HG02938 (cell line): Measurements from ENCODE around the gene RNF151.
"Not testable (repeated sequence)": the region's sequence is repeated elsewhere in the genome, so short reads cannot be mapped to it uniquely, and the experiment has no call there.

Experiments
- ATAC-seq: cut with Tn5 transposase; IDR thresholded peaks from one replicate; pipeline ENCODE4 v1.9.1; 2021; ENCODE audit warnings: mild to moderate bottlenecking, moderate library complexity; ENCODE audit not compliant: unreplicated experiment

Gene RNF151

DNA sequence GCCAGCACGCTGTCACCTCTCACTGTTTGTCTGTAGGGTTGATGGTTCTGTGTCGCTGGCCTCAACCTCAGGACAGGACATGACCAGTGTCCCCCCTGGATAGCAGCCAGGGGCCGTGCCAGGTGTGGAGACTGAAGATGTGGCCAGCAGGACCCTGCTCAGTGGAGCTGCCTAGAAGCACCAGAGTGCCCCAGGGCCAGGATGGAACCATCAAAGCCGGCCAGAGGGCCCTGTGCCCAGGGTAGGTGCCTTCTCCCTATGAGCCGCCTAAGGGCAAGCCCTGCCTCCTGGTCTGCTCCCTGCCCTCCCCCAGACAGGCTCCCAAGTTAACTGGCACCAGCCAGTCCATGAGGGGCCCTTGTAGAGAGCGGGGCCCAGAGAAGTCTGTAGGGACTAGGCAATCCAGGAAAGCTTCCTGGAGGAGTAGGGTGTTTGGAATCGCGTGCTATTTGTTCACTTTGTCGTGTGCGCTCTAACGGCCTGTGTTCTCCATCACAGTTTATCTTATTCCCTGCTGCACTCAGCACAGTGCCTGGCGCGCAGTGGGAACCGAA lies 7.9 kb upstream of the RNF151 start:
- ATAC-seq: no peak

DNA sequence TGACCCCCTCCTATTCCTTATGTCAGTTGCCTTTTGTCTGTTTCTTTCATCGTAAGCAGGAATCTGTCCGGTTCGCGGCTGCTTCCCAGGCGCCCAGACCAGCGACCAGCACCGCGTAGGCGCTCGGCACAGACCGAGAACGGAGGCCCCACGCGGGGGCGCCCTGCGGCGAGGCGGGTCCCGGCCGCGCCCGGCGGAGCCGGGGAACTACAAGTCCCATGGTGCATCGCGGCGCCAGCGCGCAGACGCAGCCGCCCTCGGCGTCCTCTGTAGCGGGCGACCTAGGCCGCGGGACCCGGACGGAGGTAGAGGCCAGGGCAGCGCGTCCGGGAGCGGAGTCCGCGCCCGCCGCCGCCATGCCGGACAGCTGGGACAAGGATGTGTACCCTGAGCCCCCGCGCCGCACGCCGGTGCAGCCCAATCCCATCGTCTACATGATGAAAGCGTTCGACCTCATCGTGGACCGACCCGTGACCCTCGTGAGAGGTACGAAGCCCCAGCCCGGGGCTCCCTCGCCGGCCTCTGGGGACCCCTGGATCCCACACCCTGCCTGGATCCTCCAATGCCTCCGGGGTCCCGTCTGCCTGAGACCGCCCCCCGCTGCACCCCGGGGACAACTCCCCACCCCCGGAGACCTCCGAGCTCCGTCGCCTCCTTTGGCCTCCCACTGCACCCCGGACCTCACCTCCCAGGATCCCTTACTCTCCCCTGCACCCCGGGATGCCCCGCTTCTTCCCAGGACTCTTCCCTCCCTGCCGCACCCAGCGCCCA lies 7.2 kb upstream of the RNF151 start, which contains the start of gene NDUFB10:
NDUFB10 (plus strand) TSS at position 270 of the 771 bp plus-strand sequence; CDS start at position 357, 87 bp downstream.
- peak; percentile 66 for ATAC-seq

DNA sequence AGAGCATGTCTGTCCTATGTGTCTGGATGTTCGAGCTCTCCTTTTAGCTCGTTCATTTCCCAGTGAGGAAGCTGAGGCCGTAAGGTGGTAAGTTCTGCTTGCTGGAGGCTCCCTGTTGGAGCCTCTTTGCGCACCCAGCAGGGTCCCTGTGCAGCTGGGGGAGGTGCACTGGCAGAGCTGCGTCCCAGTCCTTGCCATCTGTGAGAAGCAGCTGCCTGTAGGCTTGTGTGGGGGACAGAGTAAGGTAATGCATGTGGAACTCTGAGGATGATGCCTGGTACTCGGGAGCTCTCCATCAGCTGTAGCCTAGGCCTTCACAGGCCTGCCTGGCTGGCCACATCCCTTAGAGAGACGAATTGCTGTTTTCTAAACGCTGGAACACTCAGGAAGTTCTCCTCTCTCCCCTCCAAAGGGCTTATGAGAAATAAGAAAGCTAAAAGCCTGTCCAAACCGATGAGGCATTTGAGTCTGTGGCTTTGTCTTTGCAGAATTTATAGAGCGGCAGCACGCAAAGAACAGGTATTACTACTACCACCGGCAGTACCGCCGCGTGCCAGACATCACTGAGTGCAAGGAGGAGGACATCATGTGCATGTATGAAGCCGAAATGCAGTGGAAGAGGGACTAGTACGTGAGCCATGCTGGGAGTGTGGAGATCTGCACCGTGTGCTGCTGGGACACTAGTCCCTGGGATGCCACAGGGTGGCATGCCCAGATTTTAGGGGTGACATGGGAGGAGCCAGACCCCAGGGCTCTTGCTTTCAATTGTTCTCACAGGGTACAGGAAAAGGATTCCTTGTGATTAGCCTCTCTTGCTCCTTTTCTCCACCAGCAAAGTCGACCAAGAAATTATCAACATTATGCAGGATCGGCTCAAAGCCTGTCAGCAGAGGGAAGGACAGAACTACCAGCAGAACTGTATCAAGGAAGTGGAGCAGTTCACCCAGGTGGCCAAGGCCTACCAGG lies 5.7 kb upstream of the RNF151 start:
- ATAC-seq: no peak

DNA sequence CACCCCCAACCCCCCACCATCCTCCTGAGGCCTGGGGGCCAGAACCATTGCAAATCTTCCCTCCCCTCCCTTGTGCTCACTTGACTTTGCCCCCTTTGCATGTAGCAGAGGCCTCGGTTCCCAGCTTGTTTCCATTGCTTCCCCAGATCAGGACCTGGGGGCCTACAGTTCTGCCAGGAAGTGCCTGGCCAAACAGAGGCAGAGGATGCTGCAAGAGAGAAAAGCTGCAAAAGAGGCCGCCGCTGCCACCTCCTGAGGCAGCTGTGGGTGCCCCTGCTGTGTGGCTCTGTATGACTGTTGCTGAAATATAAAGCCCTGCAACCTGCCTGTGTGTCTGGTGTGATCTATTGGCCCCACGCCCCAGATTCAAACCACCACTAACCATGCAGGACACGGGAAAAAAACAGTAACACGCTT lies 5.0 kb upstream of the RNF151 start:
- ATAC-seq: no peak

DNA sequence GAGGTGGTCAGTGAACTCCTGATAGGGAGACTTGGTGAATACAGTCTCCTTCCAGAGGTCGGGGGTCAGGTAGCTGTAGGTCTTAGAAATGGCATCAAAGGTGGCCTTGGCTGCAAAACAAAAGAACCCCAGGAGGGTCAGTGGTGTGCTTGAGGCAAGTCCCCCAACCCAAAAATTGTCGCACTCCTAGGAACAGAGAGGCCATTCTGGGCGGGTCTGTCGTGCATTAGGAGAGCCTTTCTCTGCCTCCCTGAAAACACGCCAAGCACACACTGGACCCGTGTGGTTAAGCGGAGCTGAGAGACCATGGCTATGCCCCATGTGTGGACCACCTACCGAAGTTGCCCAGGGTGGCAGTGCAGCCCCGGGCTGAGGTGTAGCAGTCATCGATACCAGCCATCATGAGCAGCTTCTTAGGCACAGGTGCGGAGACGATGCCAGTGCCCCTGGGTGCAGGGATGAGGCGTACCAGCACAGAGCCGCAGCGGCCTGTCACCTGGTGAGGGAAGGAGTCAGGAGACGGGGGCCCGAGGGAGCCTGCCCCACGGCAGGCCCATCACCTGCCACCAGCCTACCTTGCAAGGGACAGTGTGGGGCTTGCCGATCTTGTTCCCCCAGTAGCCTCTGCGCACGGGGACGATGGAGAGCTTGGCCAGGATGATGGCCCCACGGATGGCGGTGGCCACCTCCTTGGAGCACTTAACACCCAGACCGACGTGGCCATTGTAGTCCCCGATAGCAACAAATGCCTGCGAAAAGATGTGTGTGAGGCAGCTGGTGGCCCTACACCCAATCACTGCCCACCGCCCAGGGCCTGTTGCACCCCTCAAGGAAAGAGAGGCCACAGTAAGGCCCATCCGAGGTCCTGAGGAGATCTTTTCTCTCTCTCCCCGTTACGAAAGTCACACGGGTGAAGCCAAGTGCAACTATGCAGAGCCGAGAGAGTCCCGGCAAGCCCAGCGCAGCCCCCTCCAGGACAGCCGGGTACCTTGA lies 4.2 kb upstream of the RNF151 start:
- not testable (repeated sequence) for ATAC-seq

DNA sequence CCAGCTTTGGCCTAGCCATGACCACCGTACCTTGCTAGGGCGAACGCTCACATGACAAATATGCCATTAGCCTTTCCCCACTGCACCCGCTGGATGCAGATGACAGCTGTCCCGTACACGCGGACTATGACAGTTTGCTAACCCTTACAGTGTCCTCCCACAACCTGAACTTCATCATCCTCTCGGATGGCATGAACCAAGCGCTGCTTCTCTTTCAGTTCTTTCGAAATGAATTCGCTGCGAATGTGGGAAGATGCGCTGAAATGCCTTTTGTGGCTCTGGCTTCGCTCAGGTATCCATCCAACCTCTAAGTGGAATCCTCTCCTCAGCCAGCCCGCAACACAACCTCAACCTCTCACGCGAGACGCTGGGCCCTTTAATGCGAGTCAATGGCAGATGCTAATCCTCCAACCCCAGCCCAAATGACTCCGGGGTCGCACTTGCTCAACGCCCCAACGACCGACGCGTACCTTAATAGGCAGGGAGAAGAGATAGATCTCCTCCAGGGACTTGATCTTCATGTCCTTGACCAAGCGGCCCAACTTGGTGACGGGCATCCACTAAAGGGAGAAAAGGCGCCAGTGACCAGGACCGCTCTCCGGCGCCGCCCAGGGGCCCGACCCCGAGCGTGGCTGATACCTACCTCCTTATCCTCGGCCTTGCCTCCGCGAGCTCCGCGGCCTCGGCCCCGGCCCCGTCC lies 2.7 kb upstream of the RNF151 start:
- ATAC-seq: no peak

DNA sequence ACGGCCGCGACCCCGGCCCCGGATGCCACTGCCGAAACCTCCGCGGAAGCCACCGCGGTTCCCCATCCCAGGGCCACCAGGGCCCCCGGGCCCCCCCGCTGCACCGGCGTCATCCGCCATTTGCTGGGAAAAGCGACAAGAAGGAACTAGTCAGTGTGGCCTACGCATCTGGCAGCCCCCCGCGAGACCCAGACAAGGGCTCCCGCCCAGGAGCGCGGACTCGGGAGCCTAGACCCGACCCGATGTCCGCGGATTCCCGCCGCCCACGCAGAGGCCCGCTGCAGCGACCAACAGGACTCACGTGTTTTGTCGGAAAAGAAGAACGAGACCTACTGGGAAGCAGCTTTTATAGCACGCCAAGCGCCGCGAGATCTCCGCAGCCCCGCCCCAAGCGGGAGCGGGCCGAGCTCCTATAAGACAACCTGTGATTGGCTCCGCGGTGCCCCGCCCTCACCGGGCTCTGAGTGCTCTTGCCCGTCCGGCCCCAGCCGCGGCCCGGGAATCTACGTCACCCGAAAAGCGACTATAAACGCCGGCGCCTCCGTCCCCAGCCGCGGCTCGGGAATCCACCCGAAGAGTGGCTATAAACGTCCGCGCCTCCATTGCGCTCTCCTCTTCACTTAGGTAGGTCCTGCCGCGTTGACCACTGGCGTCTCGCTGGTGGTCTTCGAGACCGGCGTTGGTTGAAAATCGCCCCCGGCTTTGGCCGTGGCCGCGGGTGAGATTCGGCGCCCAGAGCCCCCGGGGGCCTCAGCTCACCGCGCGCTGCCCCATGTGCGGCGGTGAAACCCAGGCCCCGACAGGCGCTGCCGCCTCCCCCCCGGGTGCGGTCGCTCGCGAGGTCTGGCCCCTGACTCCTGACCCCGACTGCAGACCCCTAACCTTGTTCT lies 1.9 kb upstream of the RNF151 start, which contains the start of gene RPS2:
RPS2 (minus strand) TSS at position 321 of the 890 bp plus-strand sequence; CDS start at position 120, 201 bp downstream.
- peak; percentile 83 for ATAC-seq

DNA sequence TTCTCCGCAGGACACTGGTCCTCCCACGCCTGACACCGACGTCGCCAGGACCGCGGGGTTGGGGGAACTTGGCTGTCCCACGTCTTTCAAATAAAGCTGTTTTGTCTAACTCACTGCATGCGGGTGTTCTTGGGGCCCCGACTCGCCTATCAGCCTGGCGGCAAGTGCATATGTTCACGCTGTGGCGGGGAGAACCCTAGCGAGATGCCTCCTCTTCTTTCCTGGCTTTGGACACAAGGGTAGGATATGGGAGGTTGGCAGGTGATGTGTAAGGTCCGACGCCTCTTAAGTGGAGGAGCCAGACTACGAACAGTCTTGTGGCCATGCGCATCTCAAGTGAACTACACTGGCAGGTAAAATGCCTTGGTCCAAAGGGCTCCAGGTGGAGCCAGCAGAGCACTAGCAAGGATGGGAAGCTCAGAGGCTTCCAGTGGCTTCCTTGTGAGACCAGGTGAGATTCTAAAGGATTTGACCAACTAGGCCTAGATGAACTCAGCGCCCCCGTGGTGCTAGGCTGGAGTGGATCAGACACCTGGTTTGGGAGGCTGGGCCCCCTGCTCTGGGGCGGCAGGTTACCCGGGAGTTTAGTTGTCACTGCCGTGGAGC lies 1.2 kb upstream of the RNF151 start:
- no peak for ATAC-seq

DNA sequence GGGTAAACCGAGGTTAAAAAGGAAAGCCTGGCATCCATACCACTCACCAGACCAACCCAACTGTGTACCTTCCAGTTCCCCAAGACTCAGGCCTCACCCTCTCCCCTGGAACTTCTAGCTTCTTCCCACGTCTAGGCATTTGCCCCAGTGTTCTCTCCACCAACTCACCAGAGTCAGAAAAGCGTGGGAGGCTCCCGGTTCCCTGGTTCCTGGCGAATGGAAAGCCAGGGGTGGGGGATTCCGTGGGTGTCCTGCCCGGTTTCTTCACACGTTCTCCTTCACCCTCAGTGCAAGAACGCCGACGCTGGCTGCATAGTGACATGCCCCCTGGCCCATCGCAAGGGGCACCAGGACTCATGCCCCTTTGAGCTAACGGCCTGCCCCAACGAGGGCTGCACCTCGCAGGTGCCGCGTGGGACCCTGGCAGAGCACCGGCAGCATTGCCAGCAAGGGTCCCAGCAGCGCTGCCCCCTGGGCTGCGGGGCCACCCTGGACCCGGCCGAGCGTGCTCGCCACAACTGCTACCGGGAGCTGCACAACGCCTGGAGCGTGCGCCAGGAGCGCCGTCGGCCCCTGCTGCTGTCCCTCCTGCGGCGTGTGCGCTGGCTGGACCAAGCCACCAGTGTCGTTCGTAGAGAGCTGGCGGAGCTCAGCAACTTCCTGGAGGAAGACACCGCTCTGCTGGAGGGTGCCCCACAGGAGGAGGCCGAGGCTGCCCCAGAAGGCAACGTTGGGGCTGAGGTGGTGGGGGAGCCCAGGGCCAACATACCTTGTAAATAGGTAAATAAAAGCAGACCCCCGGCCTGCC lies 1.7 kb downstream of the RNF151 start:
- ATAC-seq: no peak

DNA sequence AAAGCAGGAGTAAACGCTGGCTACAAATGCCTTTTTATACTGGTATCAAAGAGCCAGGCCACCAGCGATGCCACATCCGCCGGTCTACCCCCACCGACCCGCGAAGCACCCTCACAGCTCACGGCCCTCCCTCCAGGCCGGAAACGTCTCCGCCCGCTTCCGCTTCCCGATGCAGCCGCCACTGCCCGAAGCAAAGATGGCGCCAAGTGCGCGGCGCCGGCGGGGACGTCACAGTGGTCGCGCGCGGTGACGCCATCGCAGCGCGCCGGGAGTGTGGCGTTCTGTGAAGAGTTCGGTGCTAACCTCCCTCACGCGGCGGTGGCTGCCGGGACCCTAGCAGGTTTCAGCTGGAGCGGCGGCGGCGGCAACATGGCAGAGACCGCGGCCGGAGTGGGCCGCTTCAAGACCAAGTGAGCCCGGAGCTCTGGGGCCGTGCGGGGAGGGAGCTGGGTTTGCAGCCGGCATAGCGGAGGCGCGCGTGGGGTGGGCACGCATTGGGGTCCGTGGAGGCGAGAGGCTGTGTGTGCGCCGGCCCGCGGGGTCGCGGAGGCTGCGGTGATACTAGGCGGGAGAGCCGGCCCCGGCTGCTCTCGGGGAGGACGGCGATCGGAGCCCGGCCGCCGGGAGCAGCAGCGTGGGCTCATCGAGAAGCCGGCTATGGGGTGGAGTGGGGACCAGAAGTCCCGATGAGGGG lies 5.3 kb downstream of the RNF151 start, which contains the start of gene TBL3:
TBL3 (plus strand) TSS at position 258 of the 694 bp plus-strand sequence; CDS start at position 370, 112 bp downstream.
- ATAC-seq: peak; percentile 72

DNA sequence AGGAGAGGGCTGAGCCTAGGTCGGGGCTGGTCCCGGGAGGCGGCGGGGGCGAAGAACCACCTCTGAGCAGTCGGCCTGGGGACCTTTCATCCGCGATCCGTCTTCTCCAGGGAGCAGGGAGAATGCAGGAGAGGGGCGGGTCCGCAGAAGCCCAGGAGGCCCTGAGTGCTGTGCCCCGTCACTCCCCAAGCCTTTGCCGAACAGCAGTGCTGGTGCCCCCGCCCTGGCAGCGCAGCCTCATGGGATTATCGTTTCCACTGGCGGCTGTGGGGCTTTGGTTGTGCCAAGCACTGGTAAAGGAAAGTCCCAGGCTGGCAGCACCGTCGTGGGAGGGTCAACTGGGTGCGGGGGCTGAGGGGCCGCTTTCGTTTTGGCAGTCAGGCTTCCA lies 5.8 kb downstream of the RNF151 start:
- no peak for ATAC-seq

DNA sequence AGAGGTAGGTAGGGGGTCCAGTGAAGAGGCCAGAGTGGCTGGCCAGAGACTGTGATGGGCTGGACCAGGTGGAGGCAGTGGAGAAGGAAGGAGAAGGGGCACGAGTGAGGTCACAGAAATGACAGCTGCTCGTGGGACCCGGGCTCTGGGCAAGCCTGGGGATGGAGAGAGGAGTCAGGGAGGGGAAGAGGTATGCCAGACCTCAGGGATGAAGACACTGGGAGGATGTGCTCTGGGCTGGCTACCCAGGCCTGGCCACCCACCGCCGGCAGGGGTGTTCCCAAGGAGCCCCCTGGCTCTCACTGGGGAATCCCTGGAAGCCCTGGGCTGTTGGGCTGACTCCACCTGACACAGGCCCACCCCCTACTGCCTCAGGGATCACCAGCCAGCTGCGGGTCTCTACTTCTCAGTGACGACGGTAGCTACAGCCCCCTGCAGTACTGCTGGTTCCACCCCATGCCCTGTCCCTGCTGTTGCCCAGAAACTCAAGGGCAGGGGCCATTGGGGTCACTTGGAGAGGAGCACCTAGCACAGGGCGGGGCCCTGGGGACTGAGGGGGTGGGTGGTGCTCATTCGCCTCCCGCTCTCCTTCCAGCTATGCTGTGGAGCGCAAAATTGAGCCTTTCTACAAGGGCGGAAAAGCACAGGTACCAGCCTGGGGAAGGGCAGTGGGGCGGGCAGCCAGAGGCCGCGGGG lies 7.0 kb downstream of the RNF151 start:
- no peak for ATAC-seq

DNA sequence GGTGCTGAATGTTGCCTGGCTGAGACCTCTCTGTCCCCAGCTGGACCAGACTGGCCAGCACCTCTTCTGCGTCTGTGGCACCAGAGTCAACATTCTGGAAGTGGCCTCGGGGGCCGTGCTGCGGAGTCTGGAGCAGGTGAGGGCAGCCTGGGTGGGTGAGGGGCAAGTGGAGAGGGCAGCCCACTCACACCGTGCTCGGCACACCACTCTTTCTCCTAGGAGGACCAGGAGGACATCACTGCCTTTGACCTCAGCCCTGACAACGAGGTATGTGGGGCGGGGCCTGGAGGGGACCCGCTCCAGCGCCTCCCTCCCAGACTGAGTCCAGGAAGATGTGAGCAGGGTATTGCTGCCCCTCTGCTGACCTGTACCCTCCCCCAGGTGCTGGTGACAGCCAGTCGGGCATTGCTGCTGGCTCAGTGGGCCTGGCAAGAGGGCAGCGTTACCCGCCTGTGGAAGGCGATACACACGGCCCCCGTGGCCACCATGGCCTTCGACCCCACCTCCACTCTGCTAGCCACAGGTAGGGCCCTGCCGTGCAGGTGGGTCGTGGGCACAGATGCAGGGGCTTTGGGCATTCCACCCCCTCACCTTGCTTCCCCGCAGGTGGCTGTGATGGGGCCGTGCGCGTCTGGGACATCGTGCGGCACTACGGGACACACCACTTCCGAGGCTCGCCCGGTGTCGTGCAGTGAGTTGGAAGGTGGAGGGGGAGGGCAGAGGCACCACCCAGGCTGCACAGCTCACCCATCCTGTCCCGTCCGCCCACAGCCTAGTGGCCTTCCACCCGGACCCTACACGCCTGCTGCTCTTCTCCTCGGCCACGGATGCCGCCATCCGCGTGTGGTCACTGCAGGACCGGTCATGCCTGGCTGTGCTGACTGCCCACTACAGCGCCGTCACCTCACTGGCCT lies 7.8 kb downstream of the RNF151 start:
- ATAC-seq: no peak

DNA sequence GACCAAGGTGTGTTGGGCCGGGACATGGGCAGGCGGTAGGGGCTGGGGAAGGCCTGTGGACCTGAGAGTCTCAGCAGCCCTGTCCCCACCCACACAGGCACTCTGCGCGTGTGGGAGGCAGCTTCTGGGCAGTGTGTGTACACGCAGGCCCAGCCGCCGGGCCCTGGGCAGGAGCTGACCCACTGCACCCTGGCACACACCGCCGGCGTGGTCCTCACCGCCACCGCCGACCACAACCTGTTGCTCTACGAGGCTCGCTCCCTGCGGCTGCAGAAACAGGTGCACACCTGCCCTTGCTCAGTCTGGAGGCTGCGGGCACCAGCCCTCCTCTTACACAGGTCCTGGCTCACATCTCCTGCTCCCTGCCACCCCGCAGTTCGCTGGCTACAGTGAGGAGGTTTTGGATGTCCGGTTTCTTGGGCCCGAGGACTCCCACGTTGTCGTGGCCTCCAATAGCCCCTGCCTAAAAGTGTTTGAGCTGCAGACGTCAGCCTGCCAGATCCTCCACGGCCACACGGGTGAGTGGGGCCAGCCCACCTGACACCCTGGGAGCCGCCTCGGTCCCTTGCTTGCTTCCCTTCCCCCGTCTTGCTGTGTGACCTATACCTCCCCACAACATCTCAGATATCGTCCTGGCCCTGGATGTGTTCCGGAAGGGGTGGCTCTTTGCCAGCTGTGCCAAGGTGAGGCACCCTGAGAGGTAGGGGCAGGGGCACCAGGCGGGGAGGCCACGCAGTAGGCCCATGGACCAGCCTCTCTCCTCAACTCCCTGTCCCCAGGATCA lies 9.0 kb downstream of the RNF151 start:
- no peak for ATAC-seq
